Activated T-cell treated with anti-CD3 and anti-CD28 coated beads for 48 hours (primary cell): ENCODE results near the gene TEC.

ENCODE experiments used
- DNase-seq: peaks from one replicate; pipeline ENCODE4 v3.0.0-alpha.2; 2020; ENCODE audit warnings: low read depth

The TEC gene

DNA sequence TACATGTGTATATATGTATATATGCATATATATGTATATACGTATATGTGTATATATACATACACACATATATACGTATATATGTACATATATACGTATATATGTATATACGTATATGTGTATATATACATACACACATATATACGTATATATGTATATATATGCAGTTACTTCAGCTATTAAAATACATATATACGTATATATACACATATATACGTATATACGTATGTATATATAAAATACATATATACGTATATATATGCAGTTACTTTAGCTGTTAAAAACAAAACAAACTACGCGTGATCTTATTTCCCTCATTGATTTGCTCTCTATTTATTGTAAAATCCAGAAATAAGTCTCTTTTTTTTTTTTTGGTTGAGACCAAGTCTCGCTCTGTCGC, 149.5 kb downstream of the TEC start:
- no peak for DNase-seq

- no peak for DNase-seq
These were observed 150.0 kb downstream of the TEC start for GRCh38 chr4:48119646-48120045.

GRCh38 chr4:48118081-48118480, 151.6 kb downstream of the TEC start:
- no peak for DNase-seq

DNA sequence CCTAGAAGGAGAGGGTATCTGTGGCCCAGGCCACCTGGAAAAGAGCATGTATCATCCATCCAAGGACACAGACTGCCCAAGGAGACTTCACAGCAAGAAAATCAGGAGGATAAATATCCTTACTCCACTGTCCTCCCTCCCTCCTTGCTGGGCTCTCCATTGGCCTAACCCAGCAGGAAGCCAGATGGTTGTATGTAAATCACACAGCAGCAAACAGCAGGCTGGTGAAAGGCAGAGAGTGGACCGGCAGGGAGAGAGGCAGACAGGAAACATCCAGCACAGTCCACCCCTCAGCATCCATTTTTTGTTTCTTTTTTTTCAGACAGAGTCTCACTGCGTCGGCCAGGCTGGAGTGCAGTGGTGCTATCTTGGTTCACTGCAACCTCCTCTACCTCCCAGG, 153.1 kb downstream of the TEC start:
- no peak for DNase-seq

- no peak for DNase-seq
These were observed 155.2 kb downstream of the TEC start for GRCh38 chr4:48114412-48114811.

DNA sequence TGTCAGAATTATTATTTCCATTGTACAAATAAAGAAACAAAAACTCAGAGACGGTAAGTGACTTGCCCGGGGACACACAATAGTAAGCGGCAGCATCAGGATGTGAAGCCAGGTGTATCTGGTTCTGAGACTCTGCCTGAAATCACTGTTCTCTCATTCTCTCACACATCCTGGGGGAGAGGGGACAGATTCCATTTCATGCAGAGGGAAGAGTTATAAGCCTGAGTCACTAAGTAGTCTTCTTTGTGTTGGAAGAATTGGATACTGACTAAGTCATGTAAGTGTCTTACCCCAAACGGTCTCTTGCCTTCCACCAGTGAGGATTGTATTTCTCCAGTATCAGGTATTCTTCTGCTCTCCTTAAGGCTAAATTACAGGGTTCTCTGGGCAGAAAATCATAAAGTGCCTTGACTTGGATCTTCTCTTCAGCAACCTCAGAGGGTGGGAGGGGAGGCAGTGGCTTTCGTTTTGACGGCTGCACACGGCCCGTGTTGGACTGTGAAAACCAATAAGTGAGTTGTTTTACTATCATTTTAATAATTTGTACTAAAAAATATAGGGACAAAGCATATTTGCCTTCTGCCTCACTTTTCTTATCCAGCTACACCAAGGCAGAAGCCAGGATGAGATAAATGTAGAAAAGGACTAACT, 157.5 kb downstream of the TEC start:
- DNase-seq, result no peak

DNA sequence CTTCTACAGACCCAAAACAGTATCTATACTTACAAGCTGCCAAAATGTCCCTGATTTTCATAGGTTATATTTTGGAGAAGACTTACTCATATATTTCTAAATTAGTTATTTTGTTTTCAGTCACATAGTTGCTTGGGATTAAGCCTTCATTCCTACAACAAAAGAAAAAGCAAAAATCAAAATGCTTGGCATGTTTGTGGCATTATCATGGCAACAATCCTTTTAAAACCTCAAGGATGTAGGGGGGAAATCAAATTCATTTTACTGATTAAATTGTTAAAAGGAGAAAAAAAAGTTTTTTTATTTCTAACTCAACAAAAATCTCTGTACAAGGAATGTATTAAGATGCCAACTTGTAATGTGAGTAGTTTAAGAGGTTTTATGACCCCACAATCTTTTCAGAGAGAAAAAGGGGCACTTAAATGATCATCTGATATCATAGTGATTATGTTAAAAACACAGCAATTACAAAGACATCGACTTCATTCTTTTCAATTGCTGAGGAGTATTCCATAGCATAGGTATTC, 159.1 kb downstream of the TEC start:
- DNase-seq, result no peak

- DNase-seq, result no peak
These were observed 160.0 kb downstream of the TEC start for GRCh38 chr4:48109413-48110263.

GRCh38 chr4:48108309-48109073, 161.1 kb downstream of the TEC start:
- DNase-seq, result no peak

DNA sequence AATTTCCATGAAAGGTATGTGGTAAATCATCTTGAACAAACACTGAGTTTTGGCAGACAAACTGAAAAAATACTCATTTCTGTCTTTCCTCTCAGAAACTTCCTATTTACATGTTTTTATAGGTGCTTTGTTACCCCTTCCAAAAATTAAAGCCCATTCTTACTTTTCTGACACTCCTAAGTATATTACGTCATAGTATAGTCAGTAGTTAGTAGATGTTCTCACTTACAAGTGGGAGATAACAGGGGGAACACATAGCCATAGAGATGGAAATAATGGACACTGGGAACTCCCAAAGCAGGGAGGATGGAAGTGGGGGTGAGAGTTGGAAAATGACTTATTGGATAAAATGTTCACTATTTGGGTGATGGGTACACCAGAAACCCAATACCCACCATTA, 164.4 kb downstream of the TEC start:
- DNase-seq, result no peak

GRCh38 chr4:48103483-48104139, 166.0 kb downstream of the TEC start:
- DNase-seq, result no peak

DNA sequence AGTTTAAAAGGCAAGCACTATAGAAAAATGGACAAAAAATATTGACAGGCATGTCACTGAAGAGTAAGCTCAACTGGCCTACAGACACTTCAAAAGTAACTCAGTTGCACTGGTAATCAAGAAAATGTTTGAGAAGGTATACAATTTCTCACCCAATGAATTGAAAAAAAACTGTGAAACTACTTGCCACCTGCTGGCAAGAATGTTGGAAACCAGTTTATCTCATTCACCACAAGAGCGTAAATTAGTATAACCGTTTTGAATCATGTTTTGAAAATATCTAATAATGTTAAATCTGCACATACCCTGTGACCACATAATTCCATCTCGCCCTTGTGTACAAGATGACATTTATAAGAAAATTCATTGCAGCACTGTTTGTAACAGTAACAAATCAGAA, 167.3 kb downstream of the TEC start:
- no peak for DNase-seq

DNA sequence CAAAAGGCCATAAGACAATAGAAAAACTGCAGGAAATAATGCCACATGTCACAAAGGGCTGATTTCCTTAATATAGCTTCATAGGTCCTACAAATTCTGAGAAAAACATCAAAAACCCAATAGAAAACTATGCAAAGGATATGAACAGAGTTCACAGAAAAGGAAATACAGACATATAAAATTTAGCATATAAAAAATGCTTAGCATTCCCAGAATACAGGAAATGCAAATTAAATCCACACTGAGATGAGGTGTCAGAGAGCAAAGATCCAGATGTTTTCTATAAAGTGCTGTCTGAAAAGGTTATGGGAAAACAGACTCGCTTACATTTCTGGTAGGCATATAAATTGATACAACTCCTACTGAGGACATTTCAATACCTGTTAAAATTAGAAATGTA, 169.4 kb downstream of the TEC start:
- no peak for DNase-seq

- no peak for DNase-seq
These were observed 174.2 kb downstream of the TEC start for GRCh38 chr4:48095441-48095840.

- peak; percentile 59 for DNase-seq
These were observed 175.6 kb downstream of the TEC start for GRCh38 chr4:48093991-48094416.

- no peak for DNase-seq
These were observed 179.0 kb downstream of the TEC start for GRCh38 chr4:48090621-48091020.

DNA sequence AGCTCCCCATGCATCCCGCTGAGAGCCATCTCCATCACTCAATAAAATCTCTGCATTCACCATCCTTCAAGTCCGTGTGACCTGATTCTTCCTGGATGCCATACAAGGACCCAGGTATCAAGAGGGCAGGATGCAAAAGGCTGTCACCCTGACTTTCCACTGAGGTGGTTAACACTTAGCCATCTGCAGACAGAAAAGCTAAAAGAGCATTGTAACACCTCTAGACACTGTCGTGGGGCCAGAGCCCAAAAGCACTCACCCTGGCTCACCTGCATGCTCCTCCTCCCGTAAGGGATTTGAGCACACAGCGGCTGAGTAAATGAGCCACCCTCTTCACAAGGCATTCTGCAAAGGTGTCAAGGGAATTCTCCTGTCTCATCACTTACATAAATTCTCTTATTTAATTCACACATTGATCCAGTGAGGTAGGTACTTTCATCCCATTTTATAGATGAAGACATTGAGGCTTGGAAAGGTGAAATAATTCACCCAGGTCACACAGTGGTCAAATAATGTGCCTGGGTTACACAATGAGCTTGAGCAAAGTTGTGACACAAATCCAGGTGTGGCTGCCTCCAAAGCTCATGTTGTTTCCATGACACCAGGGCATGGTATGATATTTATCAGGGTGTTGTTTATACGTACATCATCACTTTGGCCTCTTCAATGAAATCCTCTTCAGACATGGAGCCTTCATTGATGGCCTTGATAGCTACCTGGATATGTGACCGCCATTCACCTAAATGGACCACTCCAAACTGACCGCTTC, 183.6 kb downstream of the TEC start:
- no peak for DNase-seq
